CD4-positive, CD25-positive, alpha-beta regulatory T cell (primary cell): ENCODE results near the gene TSPOAP1. TPM values are rescaled to one million over a fixed set of nuclear protein-coding genes. Genes with fewer than 3 reads are reported as not detected.

Source experiments
- ATAC-seq, 2 donors: fragments of 150-1000 bp; cut with Tn5 transposase; one replicate each; pipeline ENCODE4 v1.10.0; 2021; ENCODE audit warnings: low read depth in 2 of 2, moderate number of reproducible peaks in 2 of 2, moderate library complexity in 1 of 2
- DNase-seq, 3 donors: peaks; one replicate each; pipeline versions ENCODE4 v3.0.0 to v3.0.0-alpha.2; 2012 to 2022; ENCODE audit warnings: mixed read lengths in 1 of 3
- H3K27ac ChIP-seq: one replicate; pipeline ENCODE4 v1.7.0; 2013; ENCODE audit warnings: mild to moderate bottlenecking, low read length; ENCODE audit not compliant: insufficient read depth, poor library complexity, severe bottlenecking
- H3K27me3 ChIP-seq: one replicate; pipeline ENCODE4 v1.7.0; 2013; ENCODE audit warnings: low read length; ENCODE audit not compliant: control insufficient read depth, insufficient read depth
- H3K36me3 ChIP-seq: one replicate; pipeline ENCODE4 v1.7.0; 2013; ENCODE audit warnings: mild to moderate bottlenecking, low read length, moderate library complexity; ENCODE audit not compliant: control insufficient read depth, insufficient read depth
- H3K4me1 ChIP-seq: 2 replicates; pipeline ENCODE4 v1.7.0; 2013; ENCODE audit warnings: mild to moderate bottlenecking, low read length; ENCODE audit not compliant: insufficient read depth, control insufficient read depth, poor library complexity, severe bottlenecking
- H3K4me3 ChIP-seq: one replicate; pipeline ENCODE4 v1.7.0; 2013; ENCODE audit warnings: low read depth, mild to moderate bottlenecking, low read length, moderate library complexity
- H3K9me3 ChIP-seq, 2 experiments: 1 replicate in 1 of 2; 2 replicates in 1 of 2; pipeline ENCODE4 v1.7.0; 2013; ENCODE audit warnings: low read length in 2 of 2, mild to moderate bottlenecking in 1 of 2, moderate library complexity in 1 of 2; ENCODE audit not compliant: control insufficient read depth in 2 of 2
- H3K27ac Mint-ChIP-seq, 3 donors: one replicate each; pipeline ENCODE4 v1.8.0; 2020 to 2022; ENCODE audit warnings: mild to moderate bottlenecking in 3 of 3, mixed read lengths in 3 of 3, moderate library complexity in 2 of 3
- H3K27me3 Mint-ChIP-seq: one replicate; pipeline ENCODE4 v1.8.0; 2022; ENCODE audit warnings: mild to moderate bottlenecking, mixed read lengths
- H3K36me3 Mint-ChIP-seq: one replicate; pipeline ENCODE4 v1.8.0; 2020; ENCODE audit warnings: mixed read lengths
- H3K4me1 Mint-ChIP-seq, 4 donors: one replicate each; pipeline ENCODE4 v1.8.0; 2020 to 2022; ENCODE audit warnings: mixed read lengths in 4 of 4, mild to moderate bottlenecking in 1 of 4
- H3K4me3 Mint-ChIP-seq, 4 donors: one replicate each; pipeline ENCODE4 v1.8.0; 2020 to 2022; ENCODE audit warnings: mild to moderate bottlenecking in 4 of 4, mixed read lengths in 4 of 4, moderate library complexity in 3 of 4
- H3K9me3 Mint-ChIP-seq, 7 donors: one replicate each; pipeline ENCODE4 v1.8.0; 2020 to 2022; ENCODE audit warnings: mixed read lengths in 7 of 7, mild to moderate bottlenecking in 3 of 7, moderate library complexity in 2 of 7
- polyA plus RNA-seq, 4 donors: library from polyadenylated mRNA; unstranded; fragments of 300-500 nt; fragmentation: Illumina TruSeq; gene quantifications; one replicate each; pipeline ENCODE4 v1.2.3, GENCODE V29; 2021
- total RNA-seq: library from RNA; stranded (reverse); gene quantifications from one replicate; pipeline ENCODE4 v1.2.3, GENCODE V29; 2022

Gene TSPOAP1
- total and polyA plus RNA-seq, 5 donors from 2014 or later: 0.73 to 47.4 (median 1.0) TPM

- Histone ChIP-seq H3K27ac (no peak overlapping the region), H3K4me1 (no peaks in the 10 kb centered on the region), H3K27me3 (peaks cover 21% of the 10 kb centered on the region), H3K9me3 (no peaks in the 10 kb centered on the region), H3K36me3 (no peaks in the 10 kb centered on the region), H3K4me3 (no peak overlapping the region)
- Mint-ChIP-seq H3K27ac (no peak overlapping the region), H3K4me3 (no peak overlapping the region), H3K27me3 (peaks cover 47% of the 10 kb centered on the region), H3K9me3 (peaks cover 0 to 5% (median 0%) of the 10 kb centered on the region in 7 donors), H3K4me1 (no peaks in the 10 kb centered on the region), H3K36me3 (no peaks in the 10 kb centered on the region)
- DNase-seq (no peak), ATAC-seq (no peak)
Measured at GRCh38 chr17:58265271-58265670, 63.3 kb downstream of the TSPOAP1 start.

- DNase-seq (no peak), ATAC-seq (no peak)
- no peak overlapping the region for H3K27ac ChIP-seq
- no peaks in the 10 kb centered on the region for H3K9me3 ChIP-seq
- Mint-ChIP-seq H3K27me3 (peaks cover 54% of the 10 kb centered on the region), H3K4me3 (no peak overlapping the region), H3K27ac (no peak overlapping the region), H3K36me3 (no peaks in the 10 kb centered on the region), H3K4me1 (no peaks in the 10 kb centered on the region), H3K9me3 (peaks cover 0 to 5% (median 0%) of the 10 kb centered on the region in 7 donors)
- H3K36me3 ChIP-seq: no peaks in the 10 kb centered on the region
- H3K4me1 ChIP-seq: no peaks in the 10 kb centered on the region
- no peak overlapping the region for H3K4me3 ChIP-seq
- peaks cover 24% of the 10 kb centered on the region for H3K27me3 ChIP-seq
Measured at GRCh38 chr17:58264407-58265103, 64.0 kb downstream of the TSPOAP1 start.

GRCh38 chr17:58263773-58264172 is 64.8 kb downstream of the TSPOAP1 start:
- H3K4me3 ChIP-seq: no peak overlapping the region
- H3K27ac Mint-ChIP-seq: no peak overlapping the region
- H3K4me1 ChIP-seq: no peaks in the 10 kb centered on the region
- H3K27me3 Mint-ChIP-seq: peaks cover 61% of the 10 kb centered on the region
- H3K36me3 Mint-ChIP-seq: no peaks in the 10 kb centered on the region
- H3K36me3 ChIP-seq: no peaks in the 10 kb centered on the region
- no peak overlapping the region for H3K4me3 Mint-ChIP-seq
- DNase-seq (no peak), ATAC-seq (no peak)
- peaks cover 0 to 5% (median 0%) of the 10 kb centered on the region in 7 donors for H3K9me3 Mint-ChIP-seq
- peaks cover 24% of the 10 kb centered on the region for H3K27me3 ChIP-seq
- H3K4me1 Mint-ChIP-seq: no peaks in the 10 kb centered on the region
- no peak overlapping the region for H3K27ac ChIP-seq
- no peaks in the 10 kb centered on the region for H3K9me3 ChIP-seq

- peaks cover 24% of the 10 kb centered on the region for H3K27me3 ChIP-seq
- H3K27ac Mint-ChIP-seq: no peak overlapping the region
- peaks cover 73% of the 10 kb centered on the region for H3K27me3 Mint-ChIP-seq
Measured at GRCh38 chr17:58262149-58262548, 66.4 kb downstream of the TSPOAP1 start.

DNA sequence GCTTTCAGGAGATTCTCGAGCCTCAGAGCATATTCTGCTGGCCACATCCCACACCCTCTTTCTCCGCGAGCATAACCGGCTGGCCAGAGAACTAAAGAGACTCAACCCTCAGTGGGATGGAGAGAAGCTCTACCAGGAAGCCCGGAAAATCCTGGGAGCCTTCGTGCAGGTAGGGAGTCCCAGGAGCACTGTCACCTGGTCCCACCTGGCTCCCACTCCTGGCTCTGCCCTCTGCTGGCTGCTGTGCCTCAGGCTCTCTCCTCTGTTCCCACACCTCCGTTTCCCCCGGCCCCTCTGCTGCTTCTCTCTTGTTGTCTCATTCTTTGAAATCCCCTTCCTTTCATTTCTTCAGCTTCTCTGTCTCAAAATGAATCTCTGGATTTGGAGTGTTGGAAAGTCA is 73.8 kb downstream of the TSPOAP1 start:
- Mint-ChIP-seq H3K4me3 (no peak overlapping the region), H3K4me1 (peaks cover 0 to 2% (median 0%) of the 10 kb centered on the region in 4 donors), H3K36me3 (no peaks in the 10 kb centered on the region), H3K27me3 (peaks cover 61% of the 10 kb centered on the region), H3K9me3 (peaks cover 0 to 3% (median 0%) of the 10 kb centered on the region in 7 donors), H3K27ac (no peak overlapping the region)
- Histone ChIP-seq H3K4me3 (no peak overlapping the region), H3K27me3 (peaks cover 3% of the 10 kb centered on the region), H3K4me1 (peaks cover 2% of the 10 kb centered on the region), H3K9me3 (no peaks in the 10 kb centered on the region), H3K27ac (no peak overlapping the region), H3K36me3 (no peaks in the 10 kb centered on the region)
- ATAC-seq: no peak
- no peak for DNase-seq

More at GRCh38 chr17:58262149-58262548, 66.4 kb downstream of the TSPOAP1 start:
- no peaks in the 10 kb centered on the region for H3K9me3 ChIP-seq
- DNase-seq (no peak), ATAC-seq (no peak)
- H3K36me3 ChIP-seq: no peaks in the 10 kb centered on the region
- no peak overlapping the region for H3K4me3 ChIP-seq
- no peak overlapping the region for H3K27ac ChIP-seq
- H3K4me1 Mint-ChIP-seq: no peaks in the 10 kb centered on the region
- no peak overlapping the region for H3K4me3 Mint-ChIP-seq
- H3K36me3 Mint-ChIP-seq: no peaks in the 10 kb centered on the region
- peaks cover 0 to 5% (median 0%) of the 10 kb centered on the region in 7 donors for H3K9me3 Mint-ChIP-seq
- no peaks in the 10 kb centered on the region for H3K4me1 ChIP-seq

DNA sequence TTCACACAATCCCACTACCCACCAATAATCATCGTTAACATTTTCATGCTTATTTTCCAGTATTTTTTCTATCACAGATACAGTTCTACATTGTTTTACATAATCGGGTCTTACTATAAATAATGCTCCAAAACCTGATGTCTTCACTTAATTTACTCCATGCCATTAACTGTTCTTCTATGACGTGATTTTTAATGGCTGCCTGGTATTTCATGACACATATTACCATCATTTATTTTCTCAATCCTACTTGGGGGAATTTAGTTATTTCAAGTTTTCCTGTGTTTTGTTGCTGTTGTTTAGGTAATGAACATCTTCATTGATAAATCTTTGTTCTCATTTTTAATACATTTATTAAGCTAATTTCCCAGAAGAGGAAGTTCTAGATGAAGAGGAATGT is 75.5 kb downstream of the TSPOAP1 start:
- no peak for ATAC-seq
- Histone ChIP-seq H3K27ac (no peak overlapping the region), H3K4me3 (no peak overlapping the region), H3K9me3 (no peaks in the 10 kb centered on the region), H3K4me1 (peaks cover 4% of the 10 kb centered on the region), H3K36me3 (no peaks in the 10 kb centered on the region), H3K27me3 (peaks cover 3% of the 10 kb centered on the region)
- no peak for DNase-seq
- peaks cover 0 to 3% (median 0%) of the 10 kb centered on the region in 7 donors for H3K9me3 Mint-ChIP-seq
- peaks cover 0 to 8% (median 1%) of the 10 kb centered on the region in 4 donors for H3K4me1 Mint-ChIP-seq
- no peaks in the 10 kb centered on the region for H3K36me3 Mint-ChIP-seq
- H3K27ac Mint-ChIP-seq: no peak overlapping the region
- H3K4me3 Mint-ChIP-seq: no peak overlapping the region
- peaks cover 49% of the 10 kb centered on the region for H3K27me3 Mint-ChIP-seq

DNA sequence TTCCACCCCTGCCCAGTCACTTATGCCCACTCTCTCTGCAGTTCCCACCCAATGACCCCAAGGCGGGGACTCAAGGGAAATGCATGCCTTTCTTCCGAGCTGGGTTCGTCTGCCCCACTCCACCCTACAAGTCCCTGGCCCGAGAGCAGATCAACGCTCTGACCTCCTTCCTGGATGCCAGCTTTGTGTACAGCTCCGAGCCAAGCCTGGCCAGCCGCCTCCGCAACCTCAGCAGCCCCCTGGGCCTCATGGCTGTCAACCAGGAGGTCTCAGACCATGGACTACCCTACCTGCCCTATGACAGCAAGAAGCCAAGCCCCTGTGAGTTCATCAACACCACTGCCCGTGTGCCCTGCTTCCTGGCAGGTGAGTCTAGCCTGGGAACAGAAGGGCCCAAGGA is 76.5 kb downstream of the TSPOAP1 start:
- Histone ChIP-seq H3K36me3 (no peaks in the 10 kb centered on the region), H3K27me3 (peaks cover 3% of the 10 kb centered on the region), H3K9me3 (no peaks in the 10 kb centered on the region), H3K27ac (no peak overlapping the region), H3K4me1 (peaks cover 7% of the 10 kb centered on the region), H3K4me3 (no peak overlapping the region)
- no peak for DNase-seq
- ATAC-seq: no peak
- Mint-ChIP-seq H3K9me3 (peaks cover 0 to 3% (median 0%) of the 10 kb centered on the region in 7 donors), H3K27me3 (peaks cover 40% of the 10 kb centered on the region), H3K36me3 (no peaks in the 10 kb centered on the region), H3K4me3 (no peak overlapping the region), H3K27ac (peak overlapping the region in 1 of 3 donors; percentile 20), H3K4me1 (peaks cover 0 to 14% (median 3%) of the 10 kb centered on the region in 4 donors)
